SK-MEL-5 (cell line): ENCODE results near the gene KIZ. TPM values are rescaled to one million over a fixed set of nuclear protein-coding genes. Genes with fewer than 3 reads are reported as not detected.
"Not testable (repeated sequence)": the region's sequence is repeated elsewhere in the genome, so short reads cannot be mapped to it uniquely, and the experiment has no call there.

Source experiments
- DNase-seq: peaks from one replicate; pipeline ENCODE4 v3.0.0-alpha.2; 2016; ENCODE audit warnings: low read depth, low spot score
- in situ Hi-C: cut with HindIII; loops from 2 replicates; pipeline ENCODE4 v1.10.0; 2016; ENCODE audit warnings: low sequenced_read_pairs, high pct_unique_total_duplicates, low pct_unique_long_range_greater_than_20kb
- total RNA-seq: library from RNA; depleted of rRNA; stranded (reverse); fragments of >200 nt; shearing (Covaris generic); gene quantifications from 2 replicates; pipeline ENCODE4 v1.2.3, GENCODE V29; 2014

KIZ gene
- total RNA-seq, 1 experiment from 2014 or later = 18.9 TPM

- in situ Hi-C loops = no loop called here
- peak; percentile 90 for DNase-seq
These were observed 106.8 kb downstream of the KIZ start for GRCh38 chr20:21232546-21233280.

GRCh38 chr20:21234324-21234723 is 108.4 kb downstream of the KIZ start:
- no peak for DNase-seq
- in situ Hi-C loops = no loop called here

DNA sequence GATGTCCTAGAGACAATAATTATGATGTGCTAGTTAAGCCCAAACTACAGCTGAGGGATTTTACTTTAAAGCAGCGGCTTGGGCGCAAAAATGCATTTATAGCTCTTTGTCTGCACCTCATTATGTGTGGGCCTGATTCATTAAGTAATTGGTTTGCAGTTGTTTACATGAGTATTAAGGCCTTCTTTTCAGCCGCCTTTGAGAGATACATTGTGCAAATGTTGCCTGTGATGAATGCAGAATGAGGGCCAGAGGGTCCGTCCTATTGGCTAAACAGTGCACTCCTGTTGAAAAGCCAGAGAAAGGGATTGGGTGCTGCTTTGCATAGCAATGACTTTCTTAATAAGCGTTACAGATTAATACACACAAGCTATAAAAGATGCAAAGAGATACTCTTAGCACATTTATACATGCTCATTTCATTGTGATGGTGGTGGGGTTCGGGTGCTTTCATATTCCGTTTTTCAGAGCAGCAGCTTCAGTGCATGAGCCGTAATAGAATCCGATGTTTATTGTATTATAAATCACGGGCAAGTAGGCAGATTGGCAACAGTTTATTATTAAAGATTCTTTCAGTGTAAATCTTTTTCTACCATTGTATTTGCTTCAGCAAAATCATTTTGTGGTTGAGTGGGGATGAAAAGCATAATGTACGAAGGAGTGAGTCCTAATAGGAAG is 109.1 kb downstream of the KIZ start:
- no peak for DNase-seq
- in situ Hi-C loops = no loop called here

- in situ Hi-C loops = no loop called here
These were observed 109.9 kb downstream of the KIZ start for GRCh38 chr20:21235484-21236445.

DNA sequence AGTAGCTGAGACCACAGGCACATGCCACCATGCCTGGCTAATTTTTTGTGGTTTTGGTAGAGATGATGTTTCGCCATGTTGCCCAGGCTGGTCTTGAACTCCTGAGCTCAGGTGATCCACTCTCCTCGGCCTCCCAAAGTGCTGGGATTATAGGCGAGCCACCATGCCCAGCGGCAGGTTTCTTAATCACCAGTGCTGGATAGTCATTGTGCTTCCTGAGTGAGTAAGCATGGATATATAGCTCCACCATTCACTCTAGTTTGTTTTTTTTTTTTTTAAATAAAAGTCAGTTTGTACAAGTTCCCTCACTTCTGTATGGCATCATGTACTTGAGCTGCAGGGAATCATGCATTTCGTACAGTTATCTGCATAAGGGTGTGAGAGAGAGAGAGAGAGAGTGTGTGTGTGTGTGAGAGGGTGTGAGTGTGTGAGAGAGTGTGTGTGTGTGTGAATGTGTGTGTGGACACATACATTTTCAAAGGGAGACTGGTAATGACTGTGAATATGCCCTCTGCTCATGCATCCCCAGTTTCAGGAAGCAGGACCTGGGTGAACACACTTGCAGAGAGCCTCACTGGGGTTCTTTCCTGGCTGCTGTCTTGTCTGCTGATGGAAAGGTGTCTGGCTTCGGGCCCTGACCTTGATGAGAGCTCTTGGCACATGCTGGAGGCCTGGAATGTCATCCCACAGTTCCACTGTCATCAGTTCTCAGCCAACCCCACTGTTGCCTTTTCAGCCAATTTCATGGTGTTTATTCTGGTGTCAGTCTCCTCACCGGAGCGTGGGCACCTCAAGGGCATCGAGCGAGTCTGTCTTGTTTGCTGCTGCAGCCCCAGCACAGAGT is 112.3 kb downstream of the KIZ start:
- no peak for DNase-seq
- in situ Hi-C loops = no loop called here

More at GRCh38 chr20:21235484-21236445, 109.9 kb downstream of the KIZ start:
- DNase-seq = peak; percentile 92

- no peak for DNase-seq
- in situ Hi-C loops = no loop called here
These were observed 113.1 kb downstream of the KIZ start for GRCh38 chr20:21238818-21239536.

DNA sequence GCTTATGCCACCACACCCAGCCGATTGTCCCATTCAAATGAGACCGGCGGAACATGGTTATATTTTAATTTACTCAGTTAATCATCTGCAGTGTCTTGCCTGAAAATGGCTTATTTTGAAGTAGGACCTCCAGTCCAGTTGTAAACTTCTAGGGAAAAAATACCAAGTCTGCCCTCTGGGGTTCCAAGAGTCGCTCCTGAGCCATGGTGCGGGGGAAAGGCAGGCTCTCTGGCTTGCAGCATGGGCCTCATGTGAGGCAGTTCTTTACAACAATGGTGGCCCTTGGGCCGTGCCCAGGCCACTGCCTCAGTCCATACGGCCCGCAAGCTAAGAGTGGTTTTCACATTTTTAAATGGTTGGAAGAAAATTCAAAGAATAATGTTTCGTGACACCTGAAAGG is 114.5 kb downstream of the KIZ start:
- in situ Hi-C loops = no loop called here
- peak; percentile 66 for DNase-seq

DNA sequence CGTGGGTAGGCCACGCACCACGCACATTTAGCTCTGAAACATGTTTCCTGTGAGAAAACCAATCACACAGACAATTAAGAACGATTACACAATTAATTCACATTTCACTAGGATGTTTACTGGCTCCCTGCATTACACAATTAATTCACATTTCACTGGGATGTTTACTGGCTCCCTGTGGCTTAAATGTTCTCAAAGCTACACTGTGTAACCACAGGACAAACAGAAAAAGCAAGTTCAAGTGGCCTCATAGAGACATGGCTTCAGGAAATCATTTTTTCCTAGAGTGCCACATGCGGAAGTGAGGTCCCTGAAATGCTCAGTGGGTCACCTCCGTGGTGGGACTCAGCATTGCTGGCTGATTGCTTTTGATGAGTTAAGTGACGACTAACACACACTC is 115.5 kb downstream of the KIZ start:
- DNase-seq = no peak
- in situ Hi-C loops = no loop called here

DNA sequence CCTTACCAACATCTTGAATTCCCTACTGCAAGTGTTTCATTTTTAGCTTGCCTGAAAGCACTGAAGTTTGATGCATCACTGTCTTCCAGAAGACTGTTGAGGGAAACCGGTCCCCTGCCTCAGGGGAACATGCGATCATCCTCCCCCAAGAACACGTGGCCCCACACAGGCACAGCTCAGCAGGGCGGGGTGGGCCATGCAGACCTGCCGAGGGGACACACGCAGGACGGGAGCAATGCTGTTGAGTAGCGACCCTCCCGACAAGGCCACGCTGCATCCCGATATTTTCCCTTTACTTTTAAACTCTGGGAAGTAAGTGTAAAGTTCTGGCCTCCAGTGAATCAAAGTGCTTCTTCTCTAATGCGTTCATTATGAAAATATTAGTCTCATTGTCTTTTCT is 117.9 kb downstream of the KIZ start:
- in situ Hi-C loops = no loop called here
- DNase-seq = no peak

- in situ Hi-C loops = no loop called here
- no peak for DNase-seq
These were observed 118.9 kb downstream of the KIZ start for GRCh38 chr20:21244808-21245207.

GRCh38 chr20:21246161-21246560 is 120.3 kb downstream of the KIZ start:
- DNase-seq = no peak
- in situ Hi-C loops = no loop called here

DNA sequence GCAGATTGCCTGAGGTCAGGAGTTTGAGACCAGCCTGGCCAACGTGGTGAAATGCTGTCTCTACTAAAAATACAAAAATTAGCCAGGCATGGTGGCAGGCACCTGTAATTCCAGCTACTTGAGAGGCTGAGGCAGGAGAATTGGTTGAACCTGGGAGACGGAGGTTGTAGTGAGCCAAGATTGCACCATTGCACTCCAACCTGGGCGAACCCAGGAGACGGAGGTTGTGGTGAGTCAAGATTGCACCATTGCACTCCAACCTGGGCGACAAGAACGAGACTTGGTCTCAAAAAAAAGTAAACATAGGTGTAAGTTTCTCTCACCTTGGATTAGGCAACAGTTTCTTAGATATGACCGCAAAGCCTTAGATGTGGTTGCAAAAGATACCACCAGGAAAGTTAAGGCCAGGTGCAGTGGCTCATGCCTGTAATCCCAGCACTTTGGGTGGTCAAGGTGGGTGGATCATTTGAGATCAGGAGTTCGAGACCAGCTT is 121.8 kb downstream of the KIZ start:
- DNase-seq, in situ Hi-C loops: not testable (repeated sequence)

- in situ Hi-C loops = no loop called here
- no peak for DNase-seq
These were observed 125.4 kb downstream of the KIZ start for GRCh38 chr20:21251278-21251677.

DNA sequence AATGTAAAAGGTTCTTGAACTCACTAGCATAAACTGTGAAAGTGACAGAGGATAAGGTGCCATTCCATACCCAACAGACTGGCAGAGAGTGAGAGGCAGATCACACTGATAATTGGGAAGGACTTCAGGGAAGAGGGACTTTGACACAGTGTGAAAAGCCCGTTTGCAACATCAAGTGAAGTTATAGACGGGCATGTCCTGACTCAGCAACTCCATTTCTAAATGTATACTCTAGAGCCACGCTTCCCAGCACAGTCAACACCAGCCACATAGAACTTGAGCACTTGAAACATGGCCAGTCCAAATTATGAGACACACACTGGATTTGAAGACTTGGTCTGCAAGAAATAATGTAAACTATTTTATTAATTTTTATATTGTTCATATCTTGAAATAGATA is 131.3 kb downstream of the KIZ start:
- DNase-seq = no peak
- in situ Hi-C loops = no loop called here

DNA sequence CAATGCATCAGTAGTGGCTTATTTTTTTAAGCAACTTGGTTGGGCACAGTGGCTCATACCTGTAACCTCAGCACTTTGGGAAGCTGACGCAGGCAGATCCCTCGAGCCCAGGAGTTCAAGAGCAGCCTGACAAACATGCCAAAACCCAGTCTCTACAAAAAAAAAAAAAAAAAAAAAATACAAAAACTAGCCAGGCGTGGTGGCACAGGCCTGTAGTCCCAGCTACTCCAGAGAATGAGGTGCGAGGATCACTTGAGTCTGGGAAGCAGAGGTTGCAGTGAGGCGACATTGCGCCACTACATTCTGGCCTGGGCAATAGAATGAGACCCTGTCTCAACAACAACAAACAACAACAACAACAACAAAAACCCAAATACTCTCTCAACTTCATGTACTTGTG is 132.5 kb downstream of the KIZ start:
- in situ Hi-C loops = no loop called here

GRCh38 chr20:21259346-21259745 is 133.5 kb downstream of the KIZ start:
- in situ Hi-C loops = no loop called here
- peak; percentile 54 for DNase-seq

More for the DNA sequence above, 132.5 kb downstream of the KIZ start:
- no peak for DNase-seq

- in situ Hi-C loops = no loop called here
- DNase-seq = peak; percentile 30
These were observed 136.9 kb downstream of the KIZ start for GRCh38 chr20:21262812-21263211.
